Measurements from ENCODE around the gene STXBP5.
"Not testable (repeated sequence)": the region's sequence is repeated elsewhere in the genome, so short reads cannot be mapped to it uniquely, and the experiment has no call there.

STXBP5 gene

DNA sequence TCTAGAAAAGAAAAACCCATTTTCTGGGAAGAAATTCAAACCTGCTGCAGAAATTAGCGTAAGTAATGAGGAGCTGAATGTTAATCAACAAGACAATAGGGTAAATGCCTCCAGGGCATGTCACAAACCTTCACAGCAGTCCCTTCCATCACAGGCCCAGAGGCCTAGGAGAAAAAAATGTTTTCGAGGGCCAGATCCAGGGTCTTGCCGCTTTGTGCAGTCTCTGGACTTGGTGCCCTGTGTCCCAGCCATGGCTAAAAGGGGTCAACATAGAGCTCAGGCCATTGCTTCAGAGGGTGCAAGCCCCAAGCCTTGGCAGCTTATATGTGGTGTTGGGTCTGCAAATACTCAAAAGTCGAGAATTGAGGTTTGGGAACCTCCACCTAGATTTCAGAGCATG is 99.8 kb downstream of the STXBP5 start:
- DNase-seq, result no peak

DNA sequence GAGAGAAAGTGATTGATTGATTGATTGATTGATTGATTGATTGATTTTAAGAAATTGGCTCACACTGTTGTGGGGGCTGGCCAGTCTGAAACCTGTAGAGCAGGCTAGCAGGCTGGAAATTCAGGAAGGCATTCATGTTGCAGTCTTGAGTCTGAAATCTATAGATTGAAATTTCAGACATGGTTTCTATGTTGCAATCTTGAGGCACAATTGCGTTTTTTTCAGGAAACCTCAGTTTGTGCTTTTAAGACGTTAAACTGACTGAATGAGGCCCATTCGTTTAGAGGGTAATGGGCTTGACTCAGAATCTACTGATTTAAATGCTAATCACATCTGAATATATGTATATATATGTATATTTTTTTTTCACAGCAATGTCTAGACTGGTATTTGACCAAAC is 106.3 kb downstream of the STXBP5 start:
- DNase-seq, result no peak

DNA sequence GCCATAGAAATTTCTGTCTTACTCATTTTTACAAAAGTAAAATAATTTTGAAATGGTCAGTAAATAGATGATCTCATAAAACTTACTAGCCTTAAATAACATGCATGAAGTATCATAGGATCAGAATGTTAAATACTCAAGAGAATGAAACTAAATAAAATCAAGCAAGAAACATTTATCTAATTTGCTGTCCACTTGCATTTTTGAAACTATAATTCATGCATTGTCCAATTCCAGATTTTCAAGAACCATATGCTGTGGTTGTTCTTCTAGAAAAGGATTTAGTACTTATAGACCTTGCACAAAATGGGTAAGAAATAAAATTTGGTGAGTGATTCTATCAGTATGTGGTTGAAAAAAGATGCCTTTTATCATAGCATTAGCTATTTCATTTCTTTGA is 107.0 kb downstream of the STXBP5 start:
- no peak for DNase-seq

DNA sequence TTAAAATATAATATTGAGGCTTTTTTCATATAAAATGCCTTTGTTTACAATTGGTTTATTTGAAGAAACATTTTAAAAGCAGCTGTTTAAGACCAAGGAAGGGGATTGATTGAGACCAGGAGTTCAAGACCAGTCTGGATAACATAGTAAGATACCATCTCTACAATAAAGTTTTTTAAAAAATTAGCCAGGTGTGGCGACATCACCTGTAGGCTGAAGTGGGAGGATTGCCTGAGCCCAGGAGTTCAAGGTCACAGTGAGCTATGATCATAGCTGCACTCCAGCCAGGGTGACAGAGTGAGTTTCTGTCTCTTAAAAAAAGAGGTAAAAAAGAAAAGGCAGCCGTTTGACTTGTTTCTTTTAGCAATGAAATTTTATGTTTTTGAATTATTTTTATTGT is 117.0 kb downstream of the STXBP5 start:
- DNase-seq, result no peak

DNA sequence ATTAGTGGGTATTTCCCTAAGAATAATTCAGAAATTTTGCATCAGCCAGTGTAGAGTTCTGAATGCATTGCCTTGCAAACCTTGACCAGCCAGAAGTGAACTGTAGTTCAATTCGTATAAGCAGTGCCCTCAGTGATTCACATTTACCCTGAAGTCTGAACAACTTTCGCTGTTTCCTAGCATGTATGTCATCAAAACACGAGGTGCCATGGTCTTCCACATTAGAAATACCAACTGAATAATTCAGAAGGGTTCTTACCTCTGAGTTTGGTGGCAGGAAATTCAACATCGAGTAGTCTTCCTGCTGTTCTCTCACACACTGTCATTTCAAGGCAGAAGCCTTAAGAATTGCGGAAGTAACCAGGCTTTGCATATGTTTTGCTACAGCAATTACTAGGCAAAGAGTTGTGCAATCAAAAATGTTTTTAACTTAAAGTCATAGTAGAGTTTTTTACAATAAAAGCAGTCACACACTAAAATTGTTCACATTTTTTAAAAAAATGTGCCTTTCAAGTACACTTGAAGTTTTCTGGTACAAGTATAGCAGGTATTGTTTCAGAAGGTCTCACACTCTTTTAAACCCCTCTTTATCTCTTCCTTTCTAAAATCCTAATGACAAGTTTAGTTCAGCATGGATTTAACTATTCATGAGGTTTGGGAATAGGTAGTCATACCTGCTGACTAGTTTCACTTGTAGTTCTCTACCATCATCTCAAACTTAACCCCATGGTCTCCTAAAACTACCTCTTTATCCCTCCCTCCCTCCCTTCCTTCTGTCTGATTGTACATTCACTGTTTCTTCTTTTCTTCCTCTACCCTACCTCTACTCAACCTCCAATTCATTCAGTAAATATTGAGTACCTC is 118.3 kb downstream of the STXBP5 start:
- DNase-seq, result no peak

DNA sequence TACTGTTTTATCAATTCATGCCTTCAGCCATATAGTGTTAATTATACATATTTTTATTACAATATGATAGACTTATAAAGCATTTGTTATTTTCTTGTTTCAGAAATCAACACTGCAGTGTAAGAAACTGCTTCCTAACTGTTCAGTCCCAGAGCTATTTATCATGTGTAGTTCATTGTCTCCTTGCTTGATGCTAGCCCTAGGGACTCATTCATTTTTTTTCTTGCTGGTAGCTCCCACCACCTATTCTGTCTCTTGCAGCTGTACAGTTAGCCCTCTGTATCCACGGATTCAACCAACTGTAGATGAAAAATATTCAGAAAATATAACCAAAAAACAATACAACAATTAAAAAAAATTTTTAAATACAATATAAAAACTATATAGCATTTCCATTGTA is 121.3 kb downstream of the STXBP5 start:
- no peak for DNase-seq

DNA sequence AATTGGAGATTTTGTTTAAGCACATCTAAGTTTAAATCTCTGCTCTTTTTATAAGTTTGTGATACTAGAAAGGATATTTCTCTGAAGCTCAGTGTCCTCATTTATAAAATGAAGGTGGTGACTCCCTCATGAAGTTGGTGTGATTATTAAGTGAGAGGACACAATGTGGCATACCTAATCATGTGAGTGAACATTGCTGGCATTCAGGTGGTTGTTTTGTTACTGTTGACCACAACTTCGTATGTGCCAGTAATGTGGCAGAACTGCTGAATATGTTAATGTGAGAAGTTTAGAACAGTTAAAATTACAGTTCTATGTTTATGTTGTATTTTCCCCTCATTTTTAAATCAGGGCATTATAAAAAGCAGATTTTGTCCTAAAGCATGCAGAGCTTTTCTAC is 127.2 kb downstream of the STXBP5 start:
- no peak for DNase-seq

DNA sequence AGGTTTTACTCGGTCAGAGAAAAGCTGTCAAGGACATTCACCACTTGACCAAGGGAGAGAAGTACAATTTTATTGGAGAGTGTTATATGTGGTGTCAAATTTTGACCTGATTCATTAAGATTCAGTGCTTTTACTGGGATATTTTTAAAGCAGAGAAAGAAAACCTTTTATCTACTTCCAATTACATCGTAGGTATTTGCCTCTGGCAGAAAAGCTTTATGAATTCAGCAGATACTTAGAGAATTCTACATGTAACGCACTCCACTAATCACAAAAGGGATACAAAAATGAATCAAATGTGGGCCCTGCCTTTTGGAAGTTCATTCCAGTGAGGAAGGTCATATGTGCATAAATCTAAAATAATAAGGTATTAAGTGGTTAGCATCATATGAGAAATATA is 133.7 kb downstream of the STXBP5 start:
- no peak for DNase-seq

DNA sequence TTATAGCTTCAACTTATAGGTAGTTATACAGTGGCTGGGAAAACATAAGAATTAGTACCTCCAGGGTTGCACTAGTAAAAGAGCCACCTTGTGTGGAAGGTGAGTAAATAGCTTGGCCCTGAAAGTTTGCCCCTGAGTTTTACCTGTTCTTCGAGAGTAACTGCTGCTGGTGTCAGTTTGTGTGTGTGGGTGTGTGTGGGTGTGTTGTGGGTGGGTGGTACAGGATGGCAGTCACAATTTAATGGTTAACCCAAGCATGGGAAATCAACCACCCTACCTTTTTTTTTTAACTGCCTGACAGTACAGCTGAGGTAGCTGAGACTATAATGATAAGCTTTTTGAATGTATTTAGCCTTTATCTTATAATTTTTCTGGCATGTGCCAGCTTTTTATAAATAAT is 137.3 kb downstream of the STXBP5 start:
- no peak for DNase-seq

DNA sequence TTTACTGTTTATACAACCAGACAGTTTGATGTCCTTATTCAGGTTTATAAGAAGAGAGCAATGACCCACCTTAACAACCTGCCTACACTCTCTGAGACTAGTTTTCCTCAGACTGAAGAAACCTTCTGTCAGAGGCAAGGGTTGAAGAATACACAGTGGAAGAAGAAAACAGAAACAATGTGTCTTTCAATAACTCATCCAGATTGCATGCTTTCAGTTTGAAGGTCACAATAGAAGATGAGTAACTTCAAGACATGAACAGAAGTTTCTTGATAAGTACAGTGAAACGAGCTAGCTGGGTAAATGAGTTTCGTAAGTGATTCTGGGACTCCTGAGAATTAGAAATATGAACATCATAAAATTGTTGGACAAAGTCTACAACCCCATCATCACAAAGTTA is 141.7 kb downstream of the STXBP5 start:
- no peak for DNase-seq

DNA sequence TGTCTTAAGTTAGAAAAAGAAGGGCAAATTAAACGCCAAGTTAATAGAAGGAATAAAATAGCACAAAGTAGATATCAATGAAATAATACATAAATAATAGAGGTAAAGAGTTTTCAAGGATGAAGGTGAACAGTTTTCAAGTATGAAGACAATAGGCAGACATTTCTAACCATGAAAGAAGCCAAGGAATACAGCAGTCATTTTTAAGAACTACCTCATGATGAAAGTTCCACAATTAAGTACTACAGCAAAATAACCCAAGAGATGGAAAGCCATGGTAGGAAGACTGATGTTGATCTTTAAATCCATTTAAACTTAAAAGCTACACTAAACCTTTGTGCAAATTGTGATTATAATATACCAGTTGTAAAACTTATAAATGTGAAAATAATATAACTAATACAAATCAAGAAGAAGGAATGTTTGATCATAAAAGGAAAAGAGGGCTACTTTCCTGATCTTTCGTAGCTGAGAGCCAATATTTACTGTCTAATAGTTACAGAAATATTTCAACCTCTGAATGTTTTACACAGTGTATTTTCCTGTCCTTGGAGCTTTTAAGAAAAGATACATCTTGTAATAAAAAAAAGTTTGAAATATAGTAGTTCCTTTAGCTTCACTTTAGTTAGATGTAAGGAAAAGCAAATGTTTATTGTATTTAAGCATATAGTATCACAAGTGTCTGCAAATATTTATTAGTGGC is 143.1 kb downstream of the STXBP5 start:
- no peak for DNase-seq

DNA sequence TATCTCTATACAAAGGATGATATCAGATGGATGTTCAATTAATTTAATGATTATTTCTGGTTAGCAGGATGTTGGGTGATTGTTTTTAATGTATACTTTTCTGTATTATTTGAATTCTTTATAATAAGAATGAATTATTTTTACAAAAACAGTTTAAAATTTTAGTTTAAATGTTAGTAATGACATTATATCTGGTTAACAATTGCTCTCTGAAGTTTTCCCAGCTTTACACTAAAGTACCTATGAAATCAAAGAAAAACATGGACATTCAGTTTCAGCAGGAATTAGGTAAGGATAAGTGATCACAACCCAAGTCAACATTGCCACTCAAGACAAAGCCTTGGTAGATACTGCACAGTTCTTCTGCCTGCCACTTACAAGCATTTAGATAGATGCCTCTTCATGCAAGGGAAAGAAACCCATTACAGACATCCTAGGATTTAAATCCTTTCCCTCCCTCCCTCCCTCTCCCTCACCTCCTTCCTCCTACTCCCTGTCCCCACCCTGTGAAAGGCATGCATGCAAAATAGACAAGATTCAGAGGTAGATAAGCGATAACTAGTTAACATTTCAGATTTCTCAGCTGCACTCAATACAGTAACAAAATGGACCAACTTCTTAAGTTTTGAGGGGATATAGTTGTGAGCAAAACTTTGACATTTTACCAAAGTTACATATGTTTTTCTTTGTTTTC is 143.8 kb downstream of the STXBP5 start:
- DNase-seq, result no peak

DNA sequence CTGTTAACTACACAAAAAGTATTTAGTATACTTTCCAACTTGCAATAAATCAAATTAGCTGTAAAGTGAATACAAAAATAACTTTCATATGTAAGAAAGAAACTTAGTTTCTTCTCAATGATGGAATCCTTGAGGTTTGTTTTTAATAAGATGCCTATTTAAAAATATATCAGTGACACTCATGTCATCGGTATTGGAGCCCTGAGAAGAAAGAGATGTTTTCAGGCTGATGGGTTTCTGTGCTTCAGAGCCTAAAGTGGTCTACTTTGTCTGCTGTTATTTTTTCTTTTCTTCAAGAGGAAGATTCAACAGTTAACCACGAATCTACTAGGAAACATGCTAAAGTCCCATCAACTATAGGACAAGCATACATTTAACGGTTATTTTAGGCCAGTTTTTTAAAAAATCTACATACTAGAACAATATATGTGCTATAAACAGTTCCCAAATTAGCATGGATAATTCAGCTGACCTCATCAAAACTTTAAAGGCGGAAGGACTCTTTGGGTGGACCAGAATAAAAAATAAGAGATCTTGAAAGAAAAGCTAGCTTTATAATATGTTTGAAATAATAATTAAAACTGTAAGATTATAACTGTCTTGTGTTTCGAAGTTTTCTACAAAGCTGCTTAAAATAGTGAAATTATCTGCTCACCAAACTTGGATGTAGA is 157.2 kb downstream of the STXBP5 start:
- no peak for DNase-seq

DNA sequence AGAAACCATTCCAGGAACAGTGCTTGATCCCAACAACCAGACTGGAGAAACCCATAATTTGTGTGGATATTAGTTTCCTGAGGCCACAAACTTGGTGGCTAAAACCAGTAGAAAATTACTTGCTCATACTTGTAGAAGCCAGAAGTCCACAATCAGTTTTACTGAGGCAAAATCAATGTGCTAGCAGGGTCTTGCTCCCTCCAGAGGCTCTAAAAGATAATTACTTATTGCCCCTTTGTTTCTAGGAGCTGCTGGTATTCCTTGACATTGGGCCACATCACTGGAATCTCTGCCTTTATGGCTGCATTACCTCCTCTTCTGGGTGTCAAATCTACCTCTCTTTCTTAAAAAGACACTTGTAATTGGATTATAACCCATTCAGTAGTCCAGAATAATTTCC is 162.1 kb downstream of the STXBP5 start:
- no peak for DNase-seq

DNA sequence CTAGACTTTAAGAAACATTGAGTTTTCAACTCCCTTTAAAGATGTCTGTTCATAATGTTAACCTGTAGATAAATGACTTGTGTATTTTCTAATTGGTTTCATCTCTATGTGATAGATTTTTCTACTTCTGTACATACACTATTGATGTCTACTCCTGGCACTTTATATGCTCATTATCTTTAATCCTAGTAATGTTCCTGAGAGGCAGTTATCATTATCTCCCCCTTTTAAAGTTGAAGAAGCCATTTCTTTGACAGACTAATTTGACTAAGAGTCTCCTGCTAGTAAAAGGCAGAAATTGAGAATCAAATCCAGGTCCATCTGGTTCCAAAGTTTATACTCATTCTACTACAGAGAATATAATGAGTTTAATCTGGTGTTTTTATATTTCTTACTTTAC is 167.1 kb downstream of the STXBP5 start:
- DNase-seq, result no peak

DNA sequence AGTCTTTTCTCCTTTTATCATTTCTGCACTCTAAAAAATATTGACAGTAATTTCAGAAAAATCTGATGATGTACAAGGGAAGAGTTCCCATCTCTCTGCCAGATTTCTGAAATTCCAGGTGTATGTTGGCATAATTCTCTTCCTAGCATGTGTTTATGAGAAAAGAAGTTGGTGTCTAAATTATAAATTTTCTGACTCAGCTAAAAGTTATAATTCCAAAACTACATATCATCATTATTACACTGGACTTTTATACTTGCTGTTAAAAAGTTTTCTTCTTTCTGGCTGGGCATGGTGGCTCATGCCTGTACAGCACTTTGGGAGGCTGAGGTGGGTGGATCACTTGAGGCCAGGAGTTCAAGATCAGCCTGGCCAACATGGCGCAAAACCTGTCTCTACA is 168.6 kb downstream of the STXBP5 start:
- DNase-seq, result no peak

DNA sequence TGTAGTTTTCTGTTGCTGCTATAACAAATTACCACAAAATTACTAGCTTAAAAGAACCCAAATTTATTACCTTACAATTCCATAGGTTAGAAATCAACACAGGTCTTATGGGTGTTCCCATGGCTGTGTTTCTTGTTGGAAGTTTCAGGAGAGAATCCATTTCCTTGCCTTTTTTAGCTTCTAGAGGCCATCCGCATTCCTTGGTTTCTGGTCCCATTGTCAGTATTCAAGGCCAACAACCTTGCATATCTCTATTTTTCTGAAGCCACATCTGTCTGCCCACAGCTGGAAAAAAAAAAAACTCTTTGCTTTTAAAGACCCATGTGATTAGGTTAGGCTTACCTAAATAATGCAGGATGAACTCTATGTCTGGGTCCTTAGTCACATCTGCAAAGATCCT is 174.6 kb downstream of the STXBP5 start:
- no peak for DNase-seq

DNA sequence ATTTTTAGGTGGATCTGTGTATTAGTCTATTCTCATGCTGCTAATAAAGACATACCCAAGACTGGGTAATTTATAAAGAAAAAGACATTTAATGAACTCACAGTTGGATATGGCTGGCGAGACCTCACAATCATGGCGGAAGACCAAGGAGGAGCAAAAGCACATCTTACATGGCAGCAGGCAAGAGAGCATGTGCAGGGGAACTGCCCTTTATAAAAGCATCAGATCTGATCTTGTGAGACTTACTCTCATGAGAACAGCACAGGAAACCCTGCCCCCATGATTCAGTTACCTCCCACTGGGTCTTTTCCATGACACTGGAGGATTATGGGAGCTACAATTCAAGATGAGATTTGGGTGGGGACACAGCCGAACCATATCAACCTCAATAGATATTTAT is 176.6 kb downstream of the STXBP5 start:
- DNase-seq, result not testable (repeated sequence)

DNA sequence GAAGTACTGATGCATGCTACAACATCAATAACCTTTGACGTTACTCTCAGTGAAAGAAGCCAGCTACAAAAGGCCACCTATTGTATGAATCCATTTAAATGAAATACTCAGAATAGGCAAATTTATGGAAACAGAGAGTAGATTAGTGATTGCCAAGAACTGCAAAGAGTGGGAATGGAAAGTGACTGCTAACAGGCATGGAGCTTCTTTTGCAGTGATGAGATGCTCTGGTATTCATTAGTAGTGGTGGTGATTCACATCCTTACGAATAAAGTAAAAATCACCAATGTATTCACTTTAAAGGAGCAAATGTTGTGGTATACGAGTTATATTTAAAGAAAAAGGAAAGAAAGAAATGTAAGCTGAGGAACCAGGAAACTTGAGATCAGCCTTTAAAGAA is 177.5 kb downstream of the STXBP5 start:
- no peak for DNase-seq

DNA sequence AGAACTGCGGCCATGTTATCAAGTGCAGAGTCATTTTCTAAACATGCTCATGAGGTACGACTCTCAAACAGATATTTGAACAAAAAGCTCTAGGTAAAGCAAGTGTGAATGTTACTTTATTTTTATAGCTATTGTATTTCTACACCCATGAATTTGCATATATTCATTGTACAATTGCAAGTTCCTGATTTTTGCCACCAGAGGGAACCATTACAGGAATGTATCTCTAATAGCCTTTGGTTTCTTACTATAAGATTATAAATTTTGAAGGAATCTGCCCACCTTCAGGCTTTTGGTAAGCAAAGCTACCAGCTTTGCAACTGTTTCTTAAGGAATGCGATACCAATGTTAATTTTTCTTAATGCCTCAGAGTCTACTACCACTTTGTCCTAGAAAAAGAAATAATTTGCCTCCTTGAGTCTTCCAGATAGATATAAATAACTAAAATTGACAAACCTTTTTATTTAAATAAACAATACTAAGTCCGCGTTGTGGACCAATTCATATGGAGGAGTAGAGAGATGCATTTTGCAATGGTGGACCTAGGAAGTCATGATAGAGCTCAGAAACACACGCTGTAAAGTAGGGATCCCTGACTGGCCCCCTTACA is 178.8 kb downstream of the STXBP5 start:
- no peak for DNase-seq

DNA sequence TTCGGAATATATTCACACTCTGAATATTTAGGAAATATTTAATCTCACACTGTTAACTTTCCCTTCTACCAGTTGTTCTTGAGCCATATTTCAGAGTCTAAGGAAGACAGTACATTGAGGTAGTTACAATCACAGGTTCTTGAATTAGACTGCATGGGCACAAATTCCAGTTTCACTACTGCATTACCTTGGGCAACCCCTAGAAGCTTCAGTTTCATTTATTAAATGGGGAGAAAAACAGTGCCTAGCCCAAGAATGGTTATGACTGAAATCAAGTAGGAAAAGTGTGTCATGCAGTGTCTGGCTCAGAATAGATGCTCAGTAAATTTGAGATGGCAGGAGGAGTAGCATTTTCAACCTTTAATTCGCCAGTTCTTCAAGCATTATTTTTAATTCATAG is 179.8 kb downstream of the STXBP5 start:
- DNase-seq, result no peak

DNA sequence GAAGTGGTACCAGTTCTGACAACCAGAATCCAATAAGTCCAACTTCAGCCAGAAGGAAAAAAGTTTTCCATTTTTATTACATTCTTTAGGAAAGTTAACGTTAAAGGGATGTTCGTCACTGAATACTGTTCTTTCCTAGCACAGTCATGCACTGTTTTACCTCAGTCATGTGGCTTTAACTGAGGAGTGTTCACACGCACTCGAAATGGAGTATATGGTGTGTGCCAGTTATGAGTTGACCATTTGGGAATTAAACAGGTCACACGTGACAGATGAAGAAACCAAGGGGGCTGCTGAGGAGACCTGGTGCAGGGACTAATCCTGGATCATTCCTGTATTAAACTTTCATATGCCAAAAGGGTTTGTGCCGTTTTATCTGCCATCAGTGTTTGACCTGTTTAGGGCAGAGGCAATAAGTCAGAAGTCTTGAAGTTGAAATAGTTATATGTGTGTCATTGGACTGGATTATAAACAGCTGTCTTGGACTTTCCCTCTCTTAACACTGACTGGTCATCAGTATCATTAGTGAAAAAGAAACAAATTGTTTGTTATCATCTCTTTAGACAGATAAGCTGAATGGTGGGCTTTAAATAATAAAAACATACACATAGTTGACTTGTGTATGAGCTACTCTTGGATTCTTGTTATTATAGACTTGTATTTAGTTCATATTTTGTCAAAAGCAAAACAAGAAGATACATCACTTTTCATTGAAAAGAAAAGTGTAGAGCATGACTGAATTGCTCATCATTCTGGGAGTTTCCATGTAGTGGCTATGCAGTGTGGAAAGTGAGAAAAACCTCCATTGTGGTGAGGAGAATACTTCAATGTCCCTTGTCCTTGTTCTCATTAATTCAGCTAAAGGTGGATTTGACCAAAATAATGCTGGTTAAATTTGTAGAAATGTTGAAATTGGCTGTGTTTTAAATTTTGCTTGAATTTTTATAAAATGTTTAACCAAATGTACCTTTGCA is 180.8 kb downstream of the STXBP5 start:
- DNase-seq, result no peak
